NCI-H1105 treated with DMSO at 0.1 percent for 48 hours (cell line): ENCODE data around the gene NUFIP2.
"Not testable (repeated sequence)": the region's sequence is repeated elsewhere in the genome, so short reads cannot be mapped to it uniquely, and the experiment has no call there.

ENCODE experiments used
- DNase-seq: peaks from one replicate; lab custom pipeline; 2025; lab: John Stamatoyannopoulos, UW

The NUFIP2 gene

DNA sequence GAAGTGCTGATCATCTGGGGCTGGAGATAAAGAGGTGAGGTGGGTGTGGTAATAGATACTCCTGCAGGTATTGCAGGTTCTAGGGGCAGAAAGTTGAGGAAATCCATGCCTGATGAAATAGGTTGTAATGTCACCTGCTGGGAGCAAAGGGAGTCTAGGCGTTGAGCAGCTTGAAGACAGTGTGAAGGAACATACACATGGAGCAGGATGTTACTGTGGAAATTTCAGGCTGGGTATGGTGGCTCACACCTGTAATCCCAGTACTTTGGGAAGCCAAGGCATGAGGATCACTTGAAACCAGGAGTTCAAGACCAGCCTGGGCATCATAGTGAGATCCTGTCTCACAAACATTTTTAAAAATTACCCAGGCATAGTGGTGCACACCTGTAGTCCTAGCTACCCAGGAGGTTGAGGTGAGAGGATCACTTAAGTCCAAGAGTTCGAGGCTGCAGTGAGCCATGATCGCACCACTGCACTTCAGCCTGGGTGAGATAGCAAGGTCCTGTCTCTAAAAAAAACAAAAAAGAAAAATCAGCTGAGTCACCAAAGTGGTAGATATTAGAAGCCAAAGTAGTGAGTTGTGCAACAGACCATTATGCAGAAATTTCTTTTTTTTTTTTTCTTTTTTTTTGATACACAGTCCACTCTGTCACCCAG, 56.3 kb downstream of the NUFIP2 start:
- no peak for DNase-seq

DNA sequence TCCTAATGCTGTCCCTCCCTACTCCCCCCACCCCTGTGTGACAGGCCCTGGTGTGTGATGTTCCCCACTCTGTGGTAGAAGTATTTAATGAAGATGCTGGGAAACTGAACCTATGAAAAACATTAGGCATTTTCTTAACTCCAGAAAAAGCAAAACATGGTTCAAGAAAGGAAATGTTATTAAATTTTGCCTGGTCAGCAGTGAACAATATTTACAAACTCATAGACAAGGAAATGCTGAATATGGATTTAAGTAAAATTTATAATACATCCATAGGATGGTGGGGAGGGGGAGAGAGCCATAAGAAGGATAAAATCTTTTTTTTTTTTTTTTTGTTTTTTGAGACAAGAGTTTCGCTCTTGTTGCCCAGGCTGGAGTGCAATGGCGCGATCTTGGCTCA, 58.0 kb downstream of the NUFIP2 start:
- DNase-seq: no peak

DNA sequence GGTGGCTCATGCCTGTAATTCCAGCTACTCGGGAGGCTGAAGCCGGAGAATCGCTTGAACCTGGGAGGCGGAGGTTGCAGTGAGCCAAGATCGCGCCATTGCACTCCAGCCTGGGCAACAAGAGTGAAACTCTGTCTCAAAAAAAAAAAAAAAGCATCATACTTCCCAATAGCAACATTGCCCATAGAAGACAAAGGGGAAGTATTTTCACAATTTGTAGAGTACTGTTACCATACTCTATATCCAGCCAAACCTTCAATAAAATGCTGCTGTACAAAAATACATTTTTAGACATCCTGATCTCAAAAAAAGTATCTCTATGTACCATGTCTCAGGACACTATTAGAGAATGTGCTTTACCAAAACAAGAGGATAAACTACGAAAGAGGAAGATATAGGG, 59.0 kb downstream of the NUFIP2 start:
- not testable (repeated sequence) for DNase-seq

GRCh38 chr17:29233301-29233700, 60.6 kb downstream of the NUFIP2 start:
- no peak for DNase-seq

- DNase-seq: no peak
Observed at GRCh38 chr17:29225396-29225795, 68.6 kb downstream of the NUFIP2 start.

DNA sequence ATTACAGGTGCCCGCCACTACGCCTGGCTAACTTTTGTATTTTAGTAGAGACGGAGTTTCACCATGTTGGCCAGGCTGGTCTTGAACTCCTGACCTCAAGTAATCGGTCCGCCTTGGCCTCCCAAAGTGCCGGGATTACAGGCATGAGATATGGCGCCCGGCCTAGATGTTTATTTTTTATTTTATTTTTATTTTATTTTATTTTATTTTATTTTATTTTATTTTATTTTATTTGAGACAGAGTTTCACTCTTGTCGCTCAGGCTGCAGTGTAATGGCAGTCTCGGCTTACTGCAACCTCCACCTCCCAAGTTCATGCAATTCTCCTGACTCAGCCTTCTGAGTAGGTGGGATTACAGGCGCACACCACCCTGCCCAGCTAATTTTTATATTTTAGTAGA, 72.6 kb downstream of the NUFIP2 start:
- DNase-seq: not testable (repeated sequence)

DNA sequence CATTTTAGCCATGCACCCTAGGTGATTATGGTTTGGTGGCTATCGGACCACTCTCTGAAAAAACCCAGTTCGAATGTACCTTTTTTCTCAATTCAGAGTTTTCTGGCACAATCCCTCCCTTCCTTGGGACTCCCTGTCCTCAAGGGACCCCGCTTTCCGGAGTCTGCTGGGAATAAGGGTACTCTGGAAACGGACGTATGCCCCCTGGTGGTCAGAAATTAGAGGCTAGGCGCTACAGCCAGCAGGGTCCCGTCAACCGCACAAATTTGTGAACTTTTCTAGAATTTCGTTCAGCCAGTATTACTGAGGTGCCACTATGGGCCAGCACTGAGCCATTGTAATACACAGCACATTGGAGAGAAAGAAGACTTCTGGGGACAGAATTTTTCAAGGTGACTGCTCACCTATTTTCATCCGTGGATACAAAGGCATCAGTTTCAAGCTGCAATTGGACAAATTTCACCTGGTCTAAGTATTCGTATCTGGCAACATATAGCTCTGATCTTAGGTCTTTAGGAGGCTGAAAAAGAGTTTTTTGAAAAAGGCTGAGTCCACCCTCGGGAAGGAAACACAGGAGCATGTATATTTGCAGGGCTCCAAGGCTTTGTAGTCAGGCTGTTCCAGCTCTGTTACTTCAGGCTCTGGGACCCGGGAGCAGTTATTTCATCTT, 74.4 kb downstream of the NUFIP2 start:
- DNase-seq: peak; percentile 51

DNA sequence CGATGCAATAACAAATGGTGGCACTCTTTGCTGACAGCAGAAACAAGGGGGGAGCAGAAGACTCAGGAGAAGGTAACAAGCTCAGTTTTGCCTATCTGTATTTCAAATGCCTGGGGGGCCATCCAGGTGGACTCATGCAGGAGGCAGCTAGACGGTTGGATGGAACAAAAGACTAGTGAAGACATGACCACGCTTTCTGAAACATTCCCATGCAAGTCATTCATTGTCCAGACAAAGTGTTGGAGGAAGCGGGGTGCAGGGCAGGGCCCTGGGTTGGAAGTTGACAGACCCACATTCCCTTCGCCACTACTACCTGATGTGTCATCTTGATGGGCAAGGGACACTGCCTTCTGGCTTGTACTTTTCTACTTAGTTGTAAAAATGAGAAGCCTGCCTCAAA, 77.1 kb downstream of the NUFIP2 start:
- no peak for DNase-seq

DNA sequence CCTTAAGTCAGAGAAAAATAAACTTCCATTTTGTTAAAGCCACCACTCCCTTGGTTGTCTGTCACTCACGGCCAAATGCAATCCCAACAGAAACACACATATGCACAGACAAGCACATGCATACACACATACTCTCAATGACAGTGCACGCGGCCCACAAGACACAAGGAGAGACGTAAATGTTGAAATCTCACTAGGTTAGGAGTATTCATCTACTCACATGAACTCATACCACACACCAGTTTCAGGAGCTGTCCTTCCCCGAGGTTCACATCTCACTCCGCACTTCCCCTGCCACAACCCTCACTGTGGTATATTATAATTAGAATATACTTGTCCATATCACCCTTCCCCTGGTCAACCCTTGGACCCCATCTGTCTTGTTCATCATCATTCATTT, 77.8 kb downstream of the NUFIP2 start:
- no peak for DNase-seq

GRCh38 chr17:29215717-29216116, 78.2 kb downstream of the NUFIP2 start:
- no peak for DNase-seq

DNA sequence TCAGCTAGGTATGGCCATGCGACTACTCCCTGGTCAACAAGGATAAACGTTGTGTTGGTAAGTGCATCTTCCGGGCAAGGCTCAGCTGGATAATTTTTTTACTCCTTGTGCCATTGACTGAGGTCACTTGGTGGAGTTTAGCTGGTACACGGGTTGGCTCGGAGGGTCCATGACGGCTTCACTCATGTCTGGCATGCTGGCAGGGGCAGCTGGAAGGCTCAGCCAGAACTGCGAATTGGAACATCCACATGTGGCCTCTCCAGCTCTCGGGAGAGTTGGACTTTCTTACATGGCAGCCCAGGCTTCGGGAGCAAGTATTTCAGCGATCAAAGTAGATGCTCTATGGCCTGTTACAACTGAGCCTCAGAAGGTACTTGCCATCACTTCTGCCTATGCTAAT, 78.8 kb downstream of the NUFIP2 start:
- no peak for DNase-seq

- DNase-seq: no peak
Observed at GRCh38 chr17:29214215-29215146, 79.5 kb downstream of the NUFIP2 start.

DNA sequence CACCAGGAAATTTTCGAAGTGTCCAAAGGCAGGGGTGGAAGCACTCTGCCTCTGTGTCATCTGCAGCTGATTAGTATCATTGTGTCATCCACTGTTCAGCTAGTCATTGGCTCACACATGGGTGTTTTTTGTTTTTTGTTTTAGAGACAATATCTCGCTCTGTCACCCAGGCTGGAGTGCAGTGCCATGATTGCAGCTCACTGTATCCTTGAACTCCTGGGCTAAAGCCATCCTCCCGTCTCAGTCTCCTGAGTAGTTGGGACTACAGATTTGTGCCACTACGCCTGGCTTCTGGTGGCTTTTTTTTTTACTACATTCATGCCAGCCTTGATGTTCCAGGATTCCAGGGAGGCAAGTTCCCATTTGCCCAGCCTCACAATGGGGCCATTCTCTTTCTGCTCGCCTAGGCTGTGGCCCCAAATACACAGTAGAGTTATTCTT, 81.2 kb downstream of the NUFIP2 start:
- DNase-seq: no peak

GRCh38 chr17:29212094-29212631, 81.8 kb downstream of the NUFIP2 start:
- no peak for DNase-seq

DNA sequence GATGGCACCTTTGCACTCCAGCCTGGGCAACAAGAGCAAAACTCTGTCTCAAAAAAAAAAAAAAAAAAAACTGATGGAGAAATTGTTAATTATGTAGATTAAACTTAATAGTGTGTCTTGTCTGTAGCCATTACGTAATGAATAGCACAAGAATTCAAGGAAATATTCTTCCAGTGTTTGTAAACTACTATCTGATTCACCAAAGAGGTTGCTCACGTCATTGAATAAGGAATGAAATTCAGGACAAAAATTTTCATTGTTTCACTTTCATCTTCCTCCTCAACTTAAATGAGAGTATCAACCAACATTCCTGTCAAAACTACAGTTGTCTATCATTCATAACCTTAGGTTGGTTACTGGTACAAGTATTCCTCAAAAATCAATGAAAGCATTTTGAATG, 83.1 kb downstream of the NUFIP2 start:
- DNase-seq: no peak

DNA sequence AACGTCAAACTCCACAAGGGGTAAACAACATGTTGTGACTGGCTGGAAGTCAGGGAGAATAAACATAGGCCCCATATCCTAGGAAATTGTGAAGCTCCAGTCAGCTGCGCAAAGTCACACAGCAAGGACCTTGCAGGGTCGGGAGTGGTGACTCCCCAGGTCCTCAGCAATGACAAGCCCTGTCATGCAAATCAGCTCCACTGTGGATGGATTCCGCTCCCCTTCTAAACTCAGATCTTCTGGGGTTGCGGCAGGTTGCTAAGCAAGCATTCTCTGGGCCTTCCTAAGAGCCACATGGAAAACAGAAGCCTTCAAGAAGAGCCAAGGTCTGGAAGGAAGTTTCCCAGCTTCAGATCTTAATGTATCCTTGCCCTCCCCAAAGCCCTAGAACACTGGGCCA, 84.9 kb downstream of the NUFIP2 start:
- no peak for DNase-seq

DNA sequence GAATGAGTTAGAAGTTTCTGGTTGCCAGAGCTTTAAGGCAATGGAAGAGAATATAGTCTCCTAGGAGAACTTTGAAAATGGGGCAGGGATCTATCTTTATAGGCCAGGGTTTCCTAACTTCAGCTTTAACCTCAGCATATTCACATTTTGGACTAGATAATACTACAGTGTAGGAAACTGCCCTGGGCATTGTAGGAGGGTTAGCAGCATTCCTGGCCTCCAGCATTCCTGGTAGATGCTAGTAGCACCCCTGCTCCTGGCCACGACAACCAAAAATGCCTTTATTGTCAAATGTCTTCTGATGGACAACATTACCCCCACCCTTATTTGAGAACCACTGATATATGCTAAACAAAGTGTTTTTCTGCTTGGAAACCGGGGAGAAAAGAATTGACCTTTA, 86.0 kb downstream of the NUFIP2 start:
- DNase-seq: no peak
